Measurements from ENCODE around the gene DEFB129.

GRCh38 chr20:277496-277781, 50.4 kb downstream of the DEFB129 start:
- no peak for TF ChIP-seq CTCF (IDR thresholded peaks at IDR 0.05; ENCODE audit: insufficient read depth, low read length, poor library complexity, severe bottlenecking)
- TF ChIP-seq EZH2phosphoT487 (conservative IDR thresholded peaks at IDR 0.05; ENCODE audit: low read length), result no peak
